Body of pancreas (tissue), 4 donors: ENCODE measurements around the gene GPC1. TPM values are rescaled to one million over a fixed set of nuclear protein-coding genes. Genes with fewer than 3 reads are reported as not detected.

ENCODE experiments used
- ATAC-seq: fragments of 150-250 bp; one replicate; pipeline ENCODE4 v1.9.1; 2016
- DNase-seq, 4 donors: peaks; one replicate each; pipeline ENCODE4 v3.0.0-alpha.2; 2019
- H3K27ac ChIP-seq, 4 donors: fragments of 200-600 bp; sonication (generic); 1 replicate in 3 of 4; 2 replicates in 1 of 4; pipeline versions ENCODE4 v1.5.1 to v1.6.1; 2016 to 2019; ENCODE audit warnings: mild to moderate bottlenecking in 1 of 4, mixed read lengths in 1 of 4, moderate library complexity in 1 of 4
- H3K27me3 ChIP-seq, 2 donors: fragments of 200-600 bp; sonication (generic); one replicate each; pipeline ENCODE4 v1.6.0; 2016; ENCODE audit warnings: mild to moderate bottlenecking in 1 of 2
- H3K36me3 ChIP-seq, 2 donors: fragments of 200-600 bp; sonication (generic); replicated peaks in 1 of 2; 2 replicates each; pipeline ENCODE4 v1.5.1; 2016; ENCODE audit warnings: low read depth in 2 of 2; ENCODE audit not compliant: insufficient read depth in 1 of 2
- H3K4me1 ChIP-seq: fragments of 200-600 bp; sonication (generic); one replicate; pipeline ENCODE4 v1.6.0; 2016
- H3K4me3 ChIP-seq, 2 donors: fragments of 200-600 bp; sonication (generic); 1 replicate in 1 of 2; 2 replicates in 1 of 2; pipeline ENCODE4 v1.5.1; 2016 to 2019
- H3K9me3 ChIP-seq, 3 donors: fragments of 200-600 bp; sonication (generic); 1 replicate in 2 of 3; 2 replicates in 1 of 3; pipeline ENCODE4 v1.5.1; 2016
- POLR2A ChIP-seq, 3 donors: fragments of 450-650 bp; IDR thresholded peaks; one replicate each; pipeline ENCODE4 v1.6.1; 2016; ENCODE audit warnings: antibody characterized with exemption in 3 of 3, mild to moderate bottlenecking in 2 of 3
- WGBS, 2 donors: methylation state at CpG; one replicate each; pipeline ENCODE4 v1.1.5; 2017; 5-methylcytosine and 5-hydroxymethylcytosine counted together
- intact Hi-C: fragments of 100-400 bp; cut with DNase I; formaldehyde crosslinking; loops from one replicate; pipeline ENCODE4 v1.15.1; 2023
- total RNA-seq, 2 donors: library from RNA; depleted of rRNA; stranded (reverse); fragments of >200 nt; gene quantifications; one replicate each; pipeline ENCODE4 v1.1.0, GENCODE V29; 2016
- TF ChIP-seq, protein P1 (sequence below), 7 experiments: fragments of 450-650 bp in 4 of 7; fragments of 200-600 bp in 3 of 7; sonication (generic) in 3 of 7; IDR thresholded peaks; one replicate each; pipeline ENCODE4 v1.5.1; 2016 to 2019; ENCODE audit warnings: antibody characterized with exemption in 7 of 7

Gene GPC1
- total RNA-seq, 2 donors from 2014 or later, result 23.3 to 30.7 TPM

DNA sequence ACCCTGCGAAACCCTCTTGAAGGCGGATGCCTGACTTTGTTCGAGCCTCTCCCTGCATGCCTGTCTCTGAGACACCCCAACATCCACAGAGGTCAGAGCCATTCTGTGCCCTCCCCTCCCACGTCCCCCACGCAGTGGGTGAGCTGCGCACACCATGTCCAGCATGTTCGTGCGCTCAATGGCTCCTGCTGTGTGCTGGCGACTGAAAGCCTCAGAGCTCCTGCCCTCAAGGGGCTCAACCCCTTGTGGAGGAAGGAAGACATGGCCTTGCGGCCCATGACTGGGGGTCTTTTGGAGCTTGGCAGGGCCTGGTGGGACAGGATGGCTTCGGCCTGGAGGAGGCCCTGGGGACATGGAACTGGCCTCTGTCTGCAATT, 76.6 kb downstream of the GPC1 start:
- intact Hi-C loops, result no loop called here
- DNase-seq, result peak in 1 of 4 donors; percentile 8

DNA sequence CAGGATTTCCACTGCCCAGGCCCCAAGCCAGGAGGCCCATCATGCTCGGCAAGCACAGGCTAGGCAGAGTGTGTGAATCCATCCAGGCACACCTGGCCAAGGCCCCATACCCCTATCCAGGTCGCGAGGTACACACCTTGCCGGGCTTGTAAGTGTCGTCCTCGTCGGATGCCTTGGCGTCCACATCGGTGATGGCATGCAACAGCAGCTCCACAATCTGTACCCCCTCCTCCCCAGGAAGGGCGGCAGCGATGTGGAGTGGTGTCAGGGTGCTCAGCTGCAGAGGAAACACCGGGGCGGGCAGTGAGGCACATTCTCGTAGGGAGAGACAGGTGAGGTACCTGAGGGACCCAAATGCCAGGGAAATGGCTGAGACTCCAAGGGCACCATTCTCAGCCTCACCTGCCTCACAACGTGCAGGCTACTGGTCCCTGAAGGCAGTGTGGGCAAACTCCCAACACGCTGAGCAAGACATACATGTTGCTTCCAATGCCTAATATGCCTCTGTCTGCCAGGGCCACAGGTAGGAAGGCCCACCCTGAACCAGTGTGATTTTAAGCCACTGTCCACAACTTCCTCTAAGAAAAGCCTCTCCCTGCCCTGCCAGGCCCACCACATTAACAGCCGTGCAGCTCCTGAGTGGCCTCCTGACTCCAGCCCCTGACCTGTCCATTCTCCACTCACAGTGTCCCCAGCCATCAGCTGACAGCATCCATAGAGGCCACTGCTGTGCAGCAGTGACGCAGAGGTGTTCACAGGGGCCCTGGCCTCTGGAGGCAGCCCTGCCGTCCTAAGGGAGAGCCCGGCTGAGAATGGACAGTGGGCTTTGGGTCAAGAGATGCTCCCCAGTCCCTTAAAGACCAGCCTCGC, 77.4 kb downstream of the GPC1 start:
- Histone ChIP-seq H3K36me3 (no peaks in the 10 kb centered on the region), H3K9me3 (no peaks in the 10 kb centered on the region), H3K27me3 (no peaks in the 10 kb centered on the region), H3K4me1 (no peaks in the 10 kb centered on the region), H3K4me3 (no peak overlapping the region), H3K27ac (no peak overlapping the region)
- DNase-seq, result peak in 1 of 4 donors; percentile 8
- intact Hi-C loops, result no loop called here
- TF ChIP-seq POLR2A (IDR thresholded peaks at IDR 0.05), result no peak
- TF ChIP-seq, protein P1, sequence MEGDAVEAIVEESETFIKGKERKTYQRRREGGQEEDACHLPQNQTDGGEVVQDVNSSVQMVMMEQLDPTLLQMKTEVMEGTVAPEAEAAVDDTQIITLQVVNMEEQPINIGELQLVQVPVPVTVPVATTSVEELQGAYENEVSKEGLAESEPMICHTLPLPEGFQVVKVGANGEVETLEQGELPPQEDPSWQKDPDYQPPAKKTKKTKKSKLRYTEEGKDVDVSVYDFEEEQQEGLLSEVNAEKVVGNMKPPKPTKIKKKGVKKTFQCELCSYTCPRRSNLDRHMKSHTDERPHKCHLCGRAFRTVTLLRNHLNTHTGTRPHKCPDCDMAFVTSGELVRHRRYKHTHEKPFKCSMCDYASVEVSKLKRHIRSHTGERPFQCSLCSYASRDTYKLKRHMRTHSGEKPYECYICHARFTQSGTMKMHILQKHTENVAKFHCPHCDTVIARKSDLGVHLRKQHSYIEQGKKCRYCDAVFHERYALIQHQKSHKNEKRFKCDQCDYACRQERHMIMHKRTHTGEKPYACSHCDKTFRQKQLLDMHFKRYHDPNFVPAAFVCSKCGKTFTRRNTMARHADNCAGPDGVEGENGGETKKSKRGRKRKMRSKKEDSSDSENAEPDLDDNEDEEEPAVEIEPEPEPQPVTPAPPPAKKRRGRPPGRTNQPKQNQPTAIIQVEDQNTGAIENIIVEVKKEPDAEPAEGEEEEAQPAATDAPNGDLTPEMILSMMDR (IDR thresholded peaks at IDR 0.05), result no peak
- ATAC-seq, result no peak
- 91 to 95% methylated on average over 15 to 21 of the region's 21 CpGs for WGBS, 2 donors

More for the DNA sequence above, 76.6 kb downstream of the GPC1 start:
- H3K4me3 ChIP-seq, result no peak overlapping the region
- TF ChIP-seq, protein P1 (IDR thresholded peaks at IDR 0.05), result no peak
- no peak for TF ChIP-seq POLR2A (IDR thresholded peaks at IDR 0.05)
- H3K36me3 ChIP-seq, result no peaks in the 10 kb centered on the region
- H3K4me1 ChIP-seq, result no peaks in the 10 kb centered on the region
- H3K27ac ChIP-seq, result no peak overlapping the region
- no peak for ATAC-seq
- H3K27me3 ChIP-seq, result no peaks in the 10 kb centered on the region
- 83 to 90% methylated on average over 2 to 11 of the region's 11 CpGs for WGBS, 2 donors
- H3K9me3 ChIP-seq, result no peaks in the 10 kb centered on the region

DNA sequence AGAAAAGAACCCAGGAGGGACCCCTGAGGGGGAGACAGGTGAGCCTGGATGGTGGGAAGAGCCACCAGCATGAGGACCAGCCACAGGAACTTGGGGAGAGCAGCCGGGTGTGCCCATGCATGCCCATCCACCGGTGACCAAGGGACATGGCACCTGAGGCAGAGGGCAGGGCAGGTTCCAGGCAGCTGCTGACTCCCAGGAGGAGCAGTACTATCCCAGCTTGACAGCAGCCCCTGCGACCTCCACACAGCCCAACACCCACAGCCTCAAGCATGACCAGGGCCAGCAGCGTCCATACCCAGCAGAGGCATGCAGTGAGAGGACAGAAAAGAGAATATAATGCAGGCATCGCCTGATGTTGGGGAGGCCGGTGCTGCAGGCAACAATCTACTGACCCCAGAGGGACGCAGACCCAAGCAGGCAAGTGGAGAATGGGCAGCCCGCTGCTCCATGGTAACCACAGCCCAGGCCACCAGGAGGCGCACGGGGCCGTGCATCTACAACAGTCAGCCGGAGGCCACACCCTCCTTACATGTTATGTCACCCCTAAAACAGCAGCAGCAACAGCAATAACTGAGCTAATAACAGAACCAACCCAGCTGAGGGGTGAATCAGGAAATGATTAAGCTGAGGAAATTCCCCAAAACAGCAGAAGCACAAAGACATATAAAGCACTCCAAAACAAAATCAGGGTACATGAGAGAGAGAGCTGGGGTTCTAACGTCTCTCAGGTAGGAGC, 78.3 kb downstream of the GPC1 start:
- H3K27ac ChIP-seq, result no peak overlapping the region
- H3K4me1 ChIP-seq, result no peaks in the 10 kb centered on the region
- ATAC-seq (peak; percentile 92), DNase-seq (peak; percentile 76 to 92 (median 87))
- 40 to 46% methylated on average over 13 of the region's 13 CpGs for WGBS, 2 donors
- H3K9me3 ChIP-seq, result no peaks in the 10 kb centered on the region
- H3K27me3 ChIP-seq, result no peaks in the 10 kb centered on the region
- TF ChIP-seq, protein P1 (IDR thresholded peaks at IDR 0.05), result peak; percentile 67 to 85 (median 76)
- TF ChIP-seq POLR2A (IDR thresholded peaks at IDR 0.05), result no peak
- no peaks in the 10 kb centered on the region for H3K36me3 ChIP-seq
- intact Hi-C loops, result no loop called here
- no peak overlapping the region for H3K4me3 ChIP-seq

DNA sequence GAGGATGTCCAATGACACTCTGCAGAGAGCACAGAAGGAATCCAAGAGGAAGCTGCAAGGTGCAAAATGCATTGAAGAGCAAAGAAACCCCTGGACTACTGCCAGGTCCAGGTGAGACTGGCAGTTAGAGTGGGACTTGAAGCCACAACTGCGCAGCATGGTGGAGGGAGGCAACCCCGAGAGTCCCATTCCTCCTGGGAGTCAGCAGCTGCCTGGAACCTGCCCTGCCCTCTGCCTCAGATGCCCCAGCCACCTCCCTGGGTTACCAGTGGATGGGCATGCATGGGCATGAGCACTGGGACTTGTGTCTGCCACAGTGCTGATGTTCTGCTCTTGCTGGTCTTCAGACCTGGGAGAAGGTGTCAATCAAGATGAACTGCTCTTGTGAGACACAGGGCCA, 79.2 kb downstream of the GPC1 start:
- Histone ChIP-seq H3K9me3 (no peaks in the 10 kb centered on the region), H3K36me3 (no peaks in the 10 kb centered on the region), H3K27me3 (no peaks in the 10 kb centered on the region), H3K4me3 (no peak overlapping the region), H3K4me1 (no peaks in the 10 kb centered on the region), H3K27ac (no peak overlapping the region)
- peak in 1 of 4 donors; percentile 14 for DNase-seq
- WGBS, 2 donors, result 83 to 100% methylated on average over 2 of the region's 2 CpGs
- TF ChIP-seq, protein P1 (IDR thresholded peaks at IDR 0.05), result no peak
- no peak for TF ChIP-seq POLR2A (IDR thresholded peaks at IDR 0.05)
- no peak for ATAC-seq
- intact Hi-C loops, result no loop called here
